CD4-positive, alpha-beta T cell treated with Interleukin-17A for 1 hour (primary cell): ENCODE results near the gene CNBP.
"Not testable (repeated sequence)": the region's sequence is repeated elsewhere in the genome, so short reads cannot be mapped to it uniquely, and the experiment has no call there.

Experiments
- DNase-seq: peaks from one replicate; pipeline ENCODE4 v3.0.0-alpha.2; 2020

Gene CNBP

DNA sequence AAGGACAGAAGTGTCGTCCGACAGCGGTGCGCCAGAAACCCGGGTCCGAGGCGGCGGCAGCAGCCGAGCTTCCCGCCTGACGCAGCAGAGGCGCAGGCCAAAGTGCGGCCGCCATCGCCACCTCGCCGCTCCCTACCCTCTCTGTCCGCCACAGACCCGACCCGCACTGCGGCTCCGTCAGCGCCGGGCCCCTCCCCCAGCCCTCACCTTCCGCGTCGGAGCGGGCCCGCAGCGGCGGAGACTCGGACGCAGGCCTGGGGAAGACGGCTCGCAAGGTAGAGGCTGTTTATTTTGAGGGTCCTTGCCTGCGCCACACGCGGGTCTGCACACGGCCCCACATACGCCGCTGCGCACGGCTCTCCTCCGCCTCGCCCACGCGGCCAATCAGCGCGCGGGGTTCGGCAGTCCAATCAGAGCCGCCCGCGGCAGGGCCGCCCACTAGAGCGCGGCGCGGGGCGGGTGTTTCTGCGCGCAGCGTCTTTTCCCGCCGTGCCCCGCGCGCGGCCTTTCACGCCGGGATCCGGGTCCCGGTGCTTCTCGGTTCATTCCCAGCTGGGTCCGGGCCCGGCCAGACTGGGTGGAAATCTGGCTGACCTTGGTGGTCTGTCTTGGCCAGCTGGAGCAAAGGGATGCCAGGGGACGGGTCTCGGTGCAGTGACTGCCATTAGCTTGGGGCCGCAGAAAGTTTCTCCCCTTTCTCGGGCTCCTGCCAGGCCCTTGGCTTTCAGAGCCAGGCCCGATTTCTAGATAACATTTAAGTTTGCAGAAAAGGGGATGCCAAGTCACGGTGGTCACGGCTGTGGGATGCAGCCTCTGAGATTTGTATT lies at the start of gene CNBP:
Gene CNBP, minus strand, starts transcription at position 328 of the 827 bp plus-strand sequence. CDS start 12,139 bp downstream, outside the sequence.
- peak; percentile 92 for DNase-seq

GRCh38 chr3:129231331-129232119 lies 47.8 kb upstream of the CNBP start:
- no peak for DNase-seq

DNA sequence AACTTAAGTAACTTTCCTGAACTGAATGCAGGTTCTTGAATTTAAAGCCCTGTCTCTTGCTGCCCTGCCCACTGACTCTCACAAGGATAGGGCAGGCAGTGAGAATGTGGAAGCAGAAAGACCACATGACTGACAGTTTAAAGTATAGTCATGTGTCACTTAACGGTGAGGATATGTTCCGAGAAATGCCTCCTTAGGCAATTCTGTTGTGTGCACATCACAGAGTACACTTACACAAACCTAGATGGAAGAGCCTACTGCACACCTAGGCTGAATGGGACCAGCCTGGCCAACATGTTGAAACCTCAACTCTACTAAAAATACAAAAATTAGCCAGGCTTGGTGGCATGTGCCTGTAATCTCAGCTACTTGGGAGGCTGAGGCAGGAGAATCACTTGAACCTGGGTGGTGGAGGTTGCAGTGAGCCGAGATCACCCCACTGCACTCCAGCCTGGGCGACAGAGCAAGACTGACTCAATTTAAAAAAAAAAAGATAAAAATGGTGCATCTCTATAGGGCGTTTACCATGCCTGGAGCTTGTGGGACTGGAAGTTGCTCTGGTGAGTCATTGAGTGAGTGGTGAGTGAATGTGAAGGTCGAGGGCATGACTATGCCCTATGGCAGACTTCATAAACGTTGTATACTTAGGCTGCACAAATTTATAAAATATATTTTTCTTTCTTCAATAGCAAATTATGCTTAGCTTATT lies 46.8 kb upstream of the CNBP start:
- DNase-seq, result peak; percentile 28

DNA sequence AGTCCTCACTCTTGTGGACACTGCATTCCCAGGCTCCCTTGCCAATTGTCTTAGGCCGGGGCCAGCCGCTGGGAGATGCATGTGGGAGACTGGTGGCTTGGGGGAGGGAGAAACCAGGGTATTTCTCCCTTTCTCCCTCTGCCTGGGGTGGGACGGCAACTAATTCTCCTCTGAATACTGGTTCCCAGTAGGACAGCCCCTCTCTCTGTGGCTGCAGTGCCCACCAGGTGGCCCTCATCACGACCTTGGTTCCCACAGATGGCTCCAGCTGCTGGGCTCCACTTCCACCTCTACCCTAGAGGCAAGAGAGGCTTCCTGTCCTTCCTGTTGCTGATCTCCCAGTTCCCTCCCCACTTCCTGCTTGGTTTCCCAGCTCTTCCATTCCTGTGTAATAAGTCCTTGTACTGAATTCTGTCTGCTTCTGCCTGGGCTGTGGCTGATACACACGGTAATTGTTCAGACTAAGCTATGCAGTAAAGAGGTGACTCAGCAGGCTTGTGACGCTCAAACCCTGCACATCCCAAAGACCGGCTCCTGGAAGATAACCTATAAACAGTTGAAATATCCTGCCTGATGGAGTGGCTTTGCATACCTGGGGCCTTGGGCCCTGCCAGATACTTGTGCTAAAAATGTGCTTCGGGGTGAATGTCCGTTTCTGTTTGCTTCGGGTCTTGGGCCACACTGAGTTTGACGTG lies 45.3 kb upstream of the CNBP start:
- no peak for DNase-seq

- DNase-seq, result no peak
These were observed 42.7 kb upstream of the CNBP start for GRCh38 chr3:129226374-129226773.

- DNase-seq, result no peak
These were observed 41.3 kb upstream of the CNBP start for GRCh38 chr3:129224984-129225393.

- DNase-seq, result not testable (repeated sequence)
These were observed 40.7 kb upstream of the CNBP start for GRCh38 chr3:129224387-129224786.

DNA sequence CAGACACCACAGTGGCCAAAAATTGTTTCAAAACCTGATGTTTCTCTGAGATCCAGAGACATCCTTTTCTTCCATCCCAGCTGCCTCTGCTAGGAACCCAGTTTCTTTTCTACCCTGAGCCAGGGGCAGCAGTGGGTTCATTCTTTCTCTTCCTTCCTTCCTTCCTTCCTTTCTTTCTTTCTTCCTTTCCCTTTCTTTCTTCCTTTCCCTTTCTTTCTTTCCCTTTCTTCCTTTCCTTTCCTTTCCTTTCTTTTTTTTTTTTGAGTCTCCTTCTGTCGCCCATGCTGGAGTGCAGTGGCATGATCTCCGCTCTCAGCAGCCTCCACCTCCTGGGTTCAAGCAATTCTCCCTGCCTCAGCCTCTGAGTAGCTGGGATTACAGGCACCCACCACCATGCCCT lies 35.0 kb upstream of the CNBP start:
- no peak for DNase-seq

DNA sequence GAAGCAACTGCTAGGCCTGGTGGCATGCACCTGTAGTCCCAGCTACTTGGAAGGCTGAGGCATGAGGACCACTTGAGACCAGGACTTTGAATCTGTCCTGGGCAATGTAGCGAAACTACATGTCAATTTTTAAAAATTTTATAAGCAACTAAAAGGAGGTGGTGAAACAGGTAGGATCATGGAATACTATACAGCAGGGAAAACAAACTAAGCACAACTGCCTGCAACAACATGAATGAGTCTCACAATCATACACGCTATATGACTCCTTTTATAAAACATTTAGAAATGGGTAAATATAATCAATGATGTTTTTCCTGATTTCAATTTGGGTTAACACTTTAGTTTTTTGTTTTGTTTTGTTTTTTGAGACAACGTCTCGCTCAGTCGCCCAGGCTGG lies 29.5 kb upstream of the CNBP start:
- no peak for DNase-seq

DNA sequence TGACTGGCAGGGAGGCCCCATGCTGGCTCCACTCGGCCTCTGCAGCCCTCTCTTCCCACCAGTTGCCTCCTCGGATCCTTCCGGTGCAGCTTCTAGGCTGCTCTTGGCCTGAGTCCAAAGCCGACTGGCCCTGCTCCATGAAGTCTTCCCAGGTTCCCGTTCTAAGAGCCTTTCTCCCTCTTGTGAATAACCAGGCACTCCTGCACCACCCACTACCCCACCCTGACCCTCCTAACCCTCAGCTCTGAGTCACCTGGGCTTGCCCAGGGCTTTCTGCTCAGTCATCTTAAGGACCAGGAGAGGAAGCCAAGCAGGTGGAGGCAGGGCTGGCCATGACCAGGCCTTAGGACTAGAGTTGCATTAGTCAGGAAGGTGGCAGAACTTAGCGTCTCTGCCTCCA lies 28.1 kb upstream of the CNBP start:
- no peak for DNase-seq

DNA sequence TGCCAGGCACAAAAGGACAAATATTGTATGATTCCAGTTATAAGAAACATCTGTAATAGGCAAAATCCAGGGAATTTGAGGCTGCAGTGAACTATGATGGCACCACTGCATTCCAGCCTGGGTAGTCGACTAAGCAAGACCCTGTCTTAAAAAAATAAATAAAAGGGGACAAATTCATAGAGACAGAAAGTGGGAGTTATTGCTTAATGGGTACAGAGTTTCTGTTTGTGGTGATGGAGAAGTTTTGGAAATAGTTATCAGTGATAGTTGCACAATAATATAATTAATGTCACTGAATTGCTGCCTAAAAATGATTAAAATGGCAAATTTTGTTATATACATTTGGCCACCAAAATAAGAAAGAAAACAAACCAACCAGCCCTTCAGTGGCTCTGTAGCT lies 27.6 kb upstream of the CNBP start:
- DNase-seq, result no peak

DNA sequence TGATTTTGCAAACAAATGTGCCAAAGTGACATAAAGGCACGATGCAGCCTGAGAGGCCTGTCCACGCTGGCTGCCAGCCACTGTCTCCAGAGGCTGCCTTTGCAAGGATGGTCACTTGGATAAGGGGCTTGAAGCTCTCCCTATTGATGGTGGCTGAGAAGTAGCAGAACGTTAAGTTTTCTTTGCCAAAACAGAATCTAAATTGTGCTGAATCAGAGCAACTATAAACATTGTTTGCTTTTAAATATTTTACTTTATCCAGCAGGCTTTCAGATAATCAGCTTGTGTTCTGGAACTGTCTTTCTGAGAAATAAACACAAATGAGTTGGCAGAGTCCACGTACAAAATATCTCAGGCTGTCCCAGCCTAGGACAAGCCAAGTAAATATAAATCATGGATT lies 23.8 kb upstream of the CNBP start:
- DNase-seq, result no peak

- DNase-seq, result no peak
These were observed 21.6 kb upstream of the CNBP start for GRCh38 chr3:129205109-129205832.

DNA sequence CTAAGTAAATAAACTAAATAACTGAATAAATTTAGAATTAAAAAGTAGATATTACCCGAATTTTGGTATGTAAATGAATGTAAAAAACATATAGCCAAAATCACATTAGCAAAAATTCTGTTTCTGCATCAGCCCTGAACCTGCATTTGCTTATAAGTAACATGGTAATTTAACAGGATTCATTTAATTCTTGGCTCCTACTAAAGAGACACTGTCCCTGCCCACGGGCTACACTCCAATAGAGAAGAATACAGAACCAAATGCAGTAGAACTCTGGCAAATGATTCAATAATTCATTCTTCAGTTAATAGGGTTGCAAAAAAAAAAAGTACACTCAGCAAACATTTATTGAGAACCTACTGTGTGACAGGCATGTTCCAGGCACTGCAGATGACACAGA lies 20.8 kb upstream of the CNBP start:
- no peak for DNase-seq

- DNase-seq, result no peak
These were observed 15.7 kb upstream of the CNBP start for GRCh38 chr3:129199366-129199765.

- no peak for DNase-seq
These were observed 13.6 kb upstream of the CNBP start for GRCh38 chr3:129197321-129197720.

DNA sequence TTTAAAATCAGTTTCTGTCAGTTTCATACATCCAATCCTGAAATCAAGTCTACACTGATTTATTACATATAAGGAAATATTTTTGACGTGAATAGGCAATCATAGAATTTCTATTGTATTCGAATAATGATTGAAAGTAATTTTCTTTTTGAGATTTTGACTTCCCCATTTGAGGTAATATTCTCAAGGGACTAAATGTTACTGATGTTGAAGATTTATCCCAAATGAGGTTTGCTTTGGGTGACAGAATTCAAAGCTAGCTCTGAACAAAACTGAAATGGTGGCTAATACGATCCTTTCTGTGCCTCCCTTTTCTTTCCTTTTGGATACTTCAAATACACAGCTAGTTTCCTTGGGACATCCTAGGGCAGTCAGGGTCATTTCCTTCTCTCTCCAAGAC lies 12.9 kb upstream of the CNBP start:
- no peak for DNase-seq

DNA sequence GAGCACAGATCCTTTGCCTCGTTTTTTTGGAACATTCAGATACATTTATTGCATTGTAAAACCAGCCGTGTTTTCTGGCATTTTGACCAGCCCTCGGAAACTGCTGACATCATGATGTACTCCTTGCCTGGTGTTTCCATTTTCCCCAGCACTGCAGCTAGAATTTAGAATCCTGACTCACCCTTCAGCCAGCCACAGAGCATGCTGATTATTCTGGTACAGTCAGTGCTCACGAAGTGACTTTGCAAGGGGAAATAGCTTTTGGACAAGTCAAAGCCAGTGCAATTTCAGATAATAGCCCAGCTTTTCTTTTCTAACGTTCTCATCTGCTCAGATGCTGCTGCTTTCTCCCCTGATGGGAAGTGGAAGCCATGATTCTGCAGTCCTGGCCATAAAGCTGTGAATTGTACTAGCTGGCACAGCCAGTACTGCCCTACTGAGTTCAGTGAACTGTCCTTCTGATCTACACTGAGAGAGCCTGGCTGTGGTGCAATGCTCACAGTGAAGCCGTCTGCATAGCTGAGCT lies 12.1 kb upstream of the CNBP start:
- no peak for DNase-seq

DNA sequence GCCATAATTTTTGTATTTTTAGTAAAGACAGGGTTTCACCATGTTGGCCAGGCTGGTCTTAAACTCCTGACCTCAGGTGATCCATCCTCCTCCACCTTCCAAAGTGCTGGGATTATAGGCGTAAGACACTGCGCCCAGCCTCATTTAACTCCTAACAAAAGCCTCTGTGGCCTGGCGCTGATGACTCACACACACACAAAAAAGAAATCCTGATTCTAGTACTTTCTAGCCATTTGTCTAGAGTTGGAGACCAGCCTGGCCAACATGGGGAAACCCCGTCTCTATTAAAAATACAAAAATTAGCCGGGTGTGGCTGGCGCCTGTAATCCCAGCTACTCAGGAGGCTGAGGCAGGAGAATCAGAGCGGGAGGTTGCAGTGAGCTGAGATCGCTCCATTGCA lies 6.1 kb upstream of the CNBP start:
- not testable (repeated sequence) for DNase-seq

DNA sequence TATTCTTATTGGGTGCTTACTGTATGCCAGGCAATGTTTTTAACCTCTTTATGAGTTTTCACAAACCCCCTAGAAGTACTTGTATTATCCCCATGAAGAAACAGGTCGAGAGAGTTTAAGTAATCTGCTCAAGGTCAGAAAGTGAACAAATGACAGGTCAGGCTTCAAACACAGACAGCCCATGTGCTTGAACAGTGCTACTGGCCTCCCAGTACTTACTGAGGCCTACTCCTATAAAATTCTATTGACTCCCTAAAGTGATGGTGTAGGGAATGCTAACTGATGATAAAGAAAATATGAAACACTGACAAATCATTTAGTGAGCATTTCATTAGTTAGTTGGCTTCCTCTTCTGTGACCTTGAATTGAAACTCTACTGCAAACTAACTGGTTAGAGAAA lies 4.2 kb upstream of the CNBP start:
- no peak for DNase-seq

- no peak for DNase-seq
These were observed 2.1 kb upstream of the CNBP start for GRCh38 chr3:129185783-129186182.
